ENCODE measurements around the gene P2RY14.

P2RY14 gene

GRCh38 chr3:151278230-151278629 lies at the start of gene P2RY14:
TSS of gene P2RY14 (minus strand) at chr3:151278542. CDS start at chr3:151214316, 64,226 bp downstream.
- DNase-seq (ENCODE audit: extremely low read depth, low read depth) = no peak
- TF ChIP-seq CTCF (IDR thresholded peaks at IDR 0.05; ENCODE audit: low read depth, low read length) = no peak

DNA sequence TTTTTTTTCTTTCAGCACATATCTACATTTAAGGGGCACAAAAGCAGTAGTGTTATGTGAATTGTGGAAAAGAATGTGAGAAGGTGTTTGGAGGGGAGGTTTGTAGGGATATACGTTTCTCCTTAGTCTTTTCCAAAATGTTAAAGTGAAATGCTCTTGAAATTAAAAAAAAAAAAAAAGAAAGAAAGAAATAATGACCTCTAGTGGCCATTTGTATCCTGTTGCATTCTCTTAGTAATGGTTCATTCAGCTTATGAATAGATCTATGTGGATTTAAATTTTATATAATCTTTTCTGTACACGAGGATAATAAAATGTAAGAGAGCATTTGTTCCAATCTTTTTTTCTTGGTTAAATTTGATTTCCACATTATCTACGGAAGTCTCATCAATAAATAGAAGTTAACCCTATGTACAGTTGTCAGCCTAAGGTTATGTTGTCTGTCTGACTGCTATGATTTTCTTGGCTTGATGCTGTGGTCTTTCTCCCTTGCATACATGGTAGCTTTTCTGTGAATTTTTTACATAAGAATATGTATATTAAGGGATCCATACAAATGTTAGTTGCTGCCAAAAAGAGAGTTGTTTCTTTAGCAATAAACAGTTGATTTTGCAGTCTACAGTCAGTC lies 49.3 kb upstream of the P2RY14 start:
- no peak for DNase-seq (ENCODE audit: extremely low read depth, low read depth)
- peak; percentile 49 for TF ChIP-seq CTCF (IDR thresholded peaks at IDR 0.05; ENCODE audit: low read depth, low read length)

DNA sequence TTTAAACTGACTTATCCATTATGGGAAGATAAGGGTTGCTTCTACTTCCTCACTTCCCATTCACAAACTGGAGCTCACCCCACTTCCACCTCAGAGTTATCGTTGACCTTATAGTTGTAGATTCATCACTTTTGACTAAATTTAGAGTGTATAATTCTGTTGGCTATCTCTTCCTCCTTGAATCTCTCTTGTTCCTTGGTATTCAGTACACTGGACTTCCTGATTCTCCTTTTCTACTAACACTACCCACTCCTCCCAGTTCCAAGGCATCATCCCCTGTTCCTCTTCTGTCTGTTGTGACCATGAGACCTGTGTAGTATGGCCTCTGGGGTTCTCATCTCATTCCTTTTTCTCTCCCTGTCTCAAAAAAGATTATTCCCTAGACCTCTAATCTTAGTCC lies 44.2 kb upstream of the P2RY14 start:
- TF ChIP-seq CTCF (IDR thresholded peaks at IDR 0.05; ENCODE audit: low read depth, low read length) = no peak
- DNase-seq (ENCODE audit: extremely low read depth, low read depth) = no peak

DNA sequence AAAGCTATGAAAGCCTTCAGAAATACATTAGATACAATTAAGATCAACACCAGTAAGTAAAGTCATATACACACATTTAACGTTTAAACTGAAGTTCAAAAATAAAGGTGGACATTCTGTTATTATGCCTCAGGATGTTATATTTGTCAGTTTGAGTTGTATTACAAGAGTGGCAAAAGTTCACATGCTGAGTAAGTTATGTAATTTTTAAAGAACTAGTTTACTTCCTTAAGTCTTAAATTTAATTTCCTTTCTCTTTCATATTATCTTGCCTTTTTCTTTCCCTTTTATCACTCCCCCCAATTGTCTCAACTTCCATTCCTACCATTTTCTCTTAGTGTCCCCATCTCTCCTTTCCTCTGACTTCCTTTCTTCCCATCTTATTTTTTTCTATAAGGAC lies 43.2 kb upstream of the P2RY14 start:
- no peak for TF ChIP-seq CTCF (IDR thresholded peaks at IDR 0.05; ENCODE audit: low read depth, low read length)
- no peak for DNase-seq (ENCODE audit: extremely low read depth, low read depth)

- no peak for TF ChIP-seq CTCF (IDR thresholded peaks at IDR 0.05; ENCODE audit: low read depth, low read length)
- no peak for DNase-seq (ENCODE audit: extremely low read depth, low read depth)
Observed at GRCh38 chr3:151320131-151320530, 41.8 kb upstream of the P2RY14 start.

DNA sequence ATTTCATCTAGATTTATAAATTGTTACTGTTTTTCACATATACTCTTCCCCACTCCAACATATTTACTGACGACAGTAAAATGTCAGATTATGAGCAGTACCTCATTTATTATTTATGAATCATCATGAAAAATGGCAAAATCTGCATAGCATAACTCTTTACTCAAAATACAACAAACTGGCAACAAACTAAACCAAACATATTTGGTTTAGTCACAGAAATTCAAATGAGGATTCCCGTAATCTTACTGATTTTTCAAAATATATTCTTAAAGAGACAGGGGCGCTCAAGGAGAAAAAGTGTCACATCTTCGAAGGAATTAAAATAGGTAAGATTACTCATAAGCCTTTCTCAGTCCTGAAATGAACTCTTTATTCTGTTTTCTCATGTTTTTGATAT lies 41.3 kb upstream of the P2RY14 start:
- TF ChIP-seq CTCF (IDR thresholded peaks at IDR 0.05; ENCODE audit: low read depth, low read length) = no peak
- no peak for DNase-seq (ENCODE audit: extremely low read depth, low read depth)

GRCh38 chr3:151318991-151319390 lies 40.6 kb upstream of the P2RY14 start:
- TF ChIP-seq CTCF (IDR thresholded peaks at IDR 0.05; ENCODE audit: low read depth, low read length) = no peak
- DNase-seq (ENCODE audit: extremely low read depth, low read depth) = no peak

All from AG09319 (cell line).